Measurements from ENCODE around the gene ARRDC4. TPM values are rescaled to one million over a fixed set of nuclear protein-coding genes. Genes with fewer than 3 reads are reported as not detected.

The ARRDC4 gene
- polyA plus RNA-seq, 1 donor from 2014 or later, result 39.7 TPM

- peaks cover 4% of the 10 kb centered on the region for H4K20me1 ChIP-seq (ENCODE audit: insufficient read depth)
- H3K9me2 ChIP-seq (ENCODE audit: insufficient read depth, low read length), result no peaks in the 10 kb centered on the region
- H3K4me3 ChIP-seq (ENCODE audit: low read length), result peak overlapping the region; percentile 28
- H3F3A ChIP-seq (ENCODE audit: insufficient read depth, low read length, poor library complexity, severe bottlenecking), result no peaks in the 10 kb centered on the region
- H3K9ac ChIP-seq (ENCODE audit: low read length), result no peak overlapping the region
- TF ChIP-seq MXI1 (conservative IDR thresholded peaks at IDR 0.05; ENCODE audit: poor library complexity, severe bottlenecking) (no peak), TAF1 (IDR thresholded peaks at IDR 0.05; ENCODE audit: low read depth) (no peak), REST (IDR thresholded peaks at IDR 0.05; ENCODE audit: borderline replicate concordance) (no peak), POLR2AphosphoS5 (IDR thresholded peaks at IDR 0.05) (no peak), EZH2 (IDR thresholded peaks at IDR 0.05; ENCODE audit: borderline replicate concordance, insufficient read depth, low read length, poor library complexity, severe bottlenecking) (no peak), EP300 (conservative IDR thresholded peaks at IDR 0.05; ENCODE audit: poor library complexity, severe bottlenecking) (no peak), RAD21 (conservative IDR thresholded peaks at IDR 0.05) (no peak), CTCF (IDR thresholded peaks at IDR 0.05; ENCODE audit: poor library complexity, severe bottlenecking) (no peak), SMC3 (conservative IDR thresholded peaks at IDR 0.05; ENCODE audit: poor library complexity) (no peak)
- H3K79me2 ChIP-seq (replicated peaks; ENCODE audit: insufficient read depth, low read length), result peaks cover 12% of the 10 kb centered on the region
- H3K36me3 ChIP-seq (ENCODE audit: insufficient read depth, low read length), result peaks cover 11% of the 10 kb centered on the region
- H3K27me3 ChIP-seq (ENCODE audit: insufficient read depth, low read depth, low read length), result no peaks in the 10 kb centered on the region
- peak overlapping the region; percentile 29 for H3K4me2 ChIP-seq (ENCODE audit: low read length)
- no peaks in the 10 kb centered on the region for H3K9me3 ChIP-seq (ENCODE audit: low read length)
- H2AFZ ChIP-seq (ENCODE audit: low read depth, low read length), result no peak overlapping the region
- H3K27ac ChIP-seq (ENCODE audit: low read length), result no peak overlapping the region
Measured at GRCh38 chr15:97966924-97967620, 6.6 kb downstream of the ARRDC4 start.

- Histone ChIP-seq H3K36me3 (ENCODE audit: insufficient read depth, low read length) (peaks cover 11% of the 10 kb centered on the region), H2AFZ (ENCODE audit: low read depth, low read length) (no peak overlapping the region), H4K20me1 (ENCODE audit: insufficient read depth) (no peaks in the 10 kb centered on the region), H3K27me3 (ENCODE audit: insufficient read depth, low read depth, low read length) (no peaks in the 10 kb centered on the region), H3K9me3 (ENCODE audit: low read length) (no peaks in the 10 kb centered on the region), H3K79me2 (replicated peaks; ENCODE audit: insufficient read depth, low read length) (peaks cover 5% of the 10 kb centered on the region), H3K9me2 (ENCODE audit: insufficient read depth, low read length) (no peaks in the 10 kb centered on the region), H3K4me3 (ENCODE audit: low read length) (no peak overlapping the region), H3F3A (ENCODE audit: insufficient read depth, low read length, poor library complexity, severe bottlenecking) (no peaks in the 10 kb centered on the region), H3K4me2 (ENCODE audit: low read length) (no peak overlapping the region), H3K9ac (ENCODE audit: low read length) (no peak overlapping the region), H3K27ac (ENCODE audit: low read length) (no peak overlapping the region)
- TF ChIP-seq EP300 (conservative IDR thresholded peaks at IDR 0.05; ENCODE audit: poor library complexity, severe bottlenecking), result no peak
- TF ChIP-seq MXI1 (conservative IDR thresholded peaks at IDR 0.05; ENCODE audit: poor library complexity, severe bottlenecking), result no peak
- no peak for TF ChIP-seq EZH2 (IDR thresholded peaks at IDR 0.05; ENCODE audit: borderline replicate concordance, insufficient read depth, low read length, poor library complexity, severe bottlenecking)
- no peak for TF ChIP-seq SMC3 (conservative IDR thresholded peaks at IDR 0.05; ENCODE audit: poor library complexity)
- no peak for TF ChIP-seq POLR2AphosphoS5 (IDR thresholded peaks at IDR 0.05)
- TF ChIP-seq RAD21 (conservative IDR thresholded peaks at IDR 0.05), result no peak
- TF ChIP-seq TAF1 (IDR thresholded peaks at IDR 0.05; ENCODE audit: low read depth), result no peak
- no peak for TF ChIP-seq REST (IDR thresholded peaks at IDR 0.05; ENCODE audit: borderline replicate concordance)
- TF ChIP-seq CTCF (IDR thresholded peaks at IDR 0.05; ENCODE audit: poor library complexity, severe bottlenecking), result no peak
Measured at GRCh38 chr15:97967881-97968280, 7.4 kb downstream of the ARRDC4 start.
